ENCODE results near the gene PLXNC1.

- TF ChIP-seq CTCF (IDR thresholded peaks at IDR 0.05; ENCODE audit: low read length) = no peak
- no peak for TF ChIP-seq EZH2 (IDR thresholded peaks at IDR 0.05; ENCODE audit: borderline replicate concordance, low read length)
Observed at GRCh38 chr12:94245631-94246383, 97.4 kb downstream of the PLXNC1 start.

Data from OCI-LY1 (cell line).